GM18520 (cell line): ENCODE results near the gene ZDHHC17.
"Not testable (repeated sequence)": the region's sequence is repeated elsewhere in the genome, so short reads cannot be mapped to it uniquely, and the experiment has no call there.

Experiments used
- ATAC-seq: cut with Tn5 transposase; IDR thresholded peaks from one replicate; pipeline ENCODE4 v1.9.1; 2021; ENCODE audit not compliant: unreplicated experiment

Gene ZDHHC17, protein sequence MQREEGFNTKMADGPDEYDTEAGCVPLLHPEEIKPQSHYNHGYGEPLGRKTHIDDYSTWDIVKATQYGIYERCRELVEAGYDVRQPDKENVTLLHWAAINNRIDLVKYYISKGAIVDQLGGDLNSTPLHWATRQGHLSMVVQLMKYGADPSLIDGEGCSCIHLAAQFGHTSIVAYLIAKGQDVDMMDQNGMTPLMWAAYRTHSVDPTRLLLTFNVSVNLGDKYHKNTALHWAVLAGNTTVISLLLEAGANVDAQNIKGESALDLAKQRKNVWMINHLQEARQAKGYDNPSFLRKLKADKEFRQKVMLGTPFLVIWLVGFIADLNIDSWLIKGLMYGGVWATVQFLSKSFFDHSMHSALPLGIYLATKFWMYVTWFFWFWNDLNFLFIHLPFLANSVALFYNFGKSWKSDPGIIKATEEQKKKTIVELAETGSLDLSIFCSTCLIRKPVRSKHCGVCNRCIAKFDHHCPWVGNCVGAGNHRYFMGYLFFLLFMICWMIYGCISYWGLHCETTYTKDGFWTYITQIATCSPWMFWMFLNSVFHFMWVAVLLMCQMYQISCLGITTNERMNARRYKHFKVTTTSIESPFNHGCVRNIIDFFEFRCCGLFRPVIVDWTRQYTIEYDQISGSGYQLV

DNA sequence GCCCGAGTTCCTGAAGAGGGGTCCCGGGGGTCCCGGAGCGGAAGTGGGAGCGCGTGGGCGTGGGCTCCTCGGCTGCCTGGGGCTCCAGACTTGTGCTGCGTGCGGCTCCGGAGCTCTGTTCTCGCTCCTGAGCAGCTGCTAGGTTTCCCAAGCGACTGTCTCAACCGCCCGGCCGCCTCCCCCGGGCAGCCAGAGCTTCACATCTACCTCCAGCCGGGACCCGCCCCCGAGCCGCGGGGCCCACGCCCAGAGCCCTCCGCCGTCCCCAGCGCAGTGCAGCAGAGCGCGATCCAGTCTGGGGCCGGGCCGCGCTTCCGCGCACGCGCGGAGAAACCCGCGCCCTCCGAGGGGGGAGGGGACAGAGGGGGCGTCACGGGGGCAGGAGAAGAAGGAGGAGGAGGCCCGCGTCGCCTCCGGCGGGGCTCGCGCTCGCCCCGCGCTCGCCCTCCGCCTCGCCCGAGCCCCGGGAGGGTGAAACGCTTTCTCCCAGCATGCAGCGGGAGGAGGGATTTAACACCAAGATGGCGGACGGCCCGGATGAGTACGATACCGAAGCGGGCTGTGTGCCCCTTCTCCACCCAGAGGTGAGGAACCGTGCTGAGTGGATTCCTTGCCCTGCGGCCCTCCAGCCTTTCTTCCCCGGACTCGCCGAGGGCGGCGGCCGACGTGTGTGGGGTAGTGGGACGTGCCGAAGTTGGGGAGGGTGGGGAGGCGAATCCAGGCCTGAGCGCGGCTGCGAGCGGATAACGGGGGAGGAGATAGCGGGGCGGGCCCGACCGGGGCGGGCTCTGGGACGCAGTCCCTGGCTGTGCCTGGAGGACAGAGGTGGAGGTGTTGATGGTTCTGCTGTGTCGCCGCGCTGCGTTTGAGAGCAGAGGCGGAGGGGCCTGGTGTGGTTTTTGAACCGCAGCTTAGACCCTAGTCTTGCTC lies at the start of gene ZDHHC17:
Gene ZDHHC17, plus strand, starts transcription at position 370 of the 930 bp plus-strand sequence. Its CDS starts 122 bp downstream, at position 492.
- ATAC-seq, result peak; percentile 88

DNA sequence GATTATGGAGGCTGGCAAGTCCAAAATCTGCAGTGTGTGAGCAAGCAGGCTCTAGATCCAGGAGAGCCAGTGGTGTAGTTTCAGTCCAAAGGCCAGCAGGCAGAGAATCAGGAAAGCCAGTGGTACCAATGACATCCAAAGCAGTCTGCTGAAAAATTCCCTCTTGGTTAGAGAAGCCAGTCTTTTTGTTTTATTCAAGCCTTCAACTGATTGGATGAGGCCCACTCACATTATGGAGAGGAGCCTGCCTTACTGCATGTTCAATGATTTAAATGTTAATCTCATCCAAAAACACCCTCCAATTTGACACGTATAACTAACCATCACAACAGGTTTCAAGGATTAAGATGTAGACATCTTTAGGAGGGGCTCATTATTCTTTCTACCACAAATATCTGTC lies 49.5 kb upstream of the ZDHHC17 start:
- no peak for ATAC-seq

DNA sequence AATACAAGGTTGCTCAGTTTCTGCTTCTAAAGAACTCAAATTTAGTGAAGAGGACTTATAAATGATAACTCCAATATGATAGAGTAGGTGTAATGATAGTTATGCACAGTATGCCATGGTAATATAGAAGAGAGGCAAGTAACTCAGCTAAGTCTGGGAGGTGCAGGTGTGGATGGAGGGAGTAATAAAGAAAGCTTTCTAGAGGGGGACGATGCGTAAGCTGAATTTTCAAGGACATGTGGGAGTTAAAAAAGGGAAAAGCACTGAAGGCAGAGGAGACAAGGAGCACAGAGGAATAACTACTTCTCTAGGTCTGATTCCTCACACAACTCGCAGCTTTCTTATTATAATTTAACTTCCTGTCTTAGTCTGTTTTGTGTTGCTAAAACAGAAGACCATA lies 49.1 kb upstream of the ZDHHC17 start:
- no peak for ATAC-seq

DNA sequence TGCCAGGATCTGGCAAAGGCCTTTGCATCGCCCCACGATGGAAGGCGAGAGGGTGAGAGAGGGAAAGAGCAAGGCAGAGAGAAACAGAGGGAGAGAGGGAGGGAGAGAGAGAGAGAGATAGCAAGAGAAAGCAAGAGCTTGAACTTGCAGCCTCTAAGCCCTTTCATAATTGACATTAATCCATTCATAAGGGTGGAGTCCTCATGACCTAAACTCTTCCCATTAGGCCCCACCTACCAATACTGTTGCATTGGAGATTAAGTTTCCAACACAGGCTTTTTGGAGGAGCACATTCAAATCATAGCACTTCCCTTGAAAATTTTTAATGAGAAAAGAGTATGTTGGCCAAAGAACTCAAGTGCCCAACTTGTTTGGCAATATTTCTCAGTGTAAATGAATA lies 48.6 kb upstream of the ZDHHC17 start:
- no peak for ATAC-seq

DNA sequence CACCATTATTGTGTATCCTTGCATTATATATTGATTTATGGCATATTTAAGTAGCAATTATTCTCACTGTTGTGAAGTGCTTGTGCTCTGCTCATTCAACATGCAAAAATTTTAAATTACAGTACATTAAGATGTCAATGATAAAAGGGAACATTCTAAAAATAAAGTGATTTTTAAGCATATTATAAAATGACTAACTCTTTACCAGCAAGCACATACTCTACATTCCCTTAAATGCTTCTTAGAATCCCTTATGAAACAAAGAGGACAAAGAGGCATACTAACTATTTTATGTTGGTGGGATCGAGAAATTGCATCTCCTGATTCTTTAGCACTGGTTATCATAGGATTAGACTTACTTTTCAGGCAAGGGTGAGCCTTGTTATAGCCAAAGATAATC lies 46.6 kb upstream of the ZDHHC17 start:
- no peak for ATAC-seq

DNA sequence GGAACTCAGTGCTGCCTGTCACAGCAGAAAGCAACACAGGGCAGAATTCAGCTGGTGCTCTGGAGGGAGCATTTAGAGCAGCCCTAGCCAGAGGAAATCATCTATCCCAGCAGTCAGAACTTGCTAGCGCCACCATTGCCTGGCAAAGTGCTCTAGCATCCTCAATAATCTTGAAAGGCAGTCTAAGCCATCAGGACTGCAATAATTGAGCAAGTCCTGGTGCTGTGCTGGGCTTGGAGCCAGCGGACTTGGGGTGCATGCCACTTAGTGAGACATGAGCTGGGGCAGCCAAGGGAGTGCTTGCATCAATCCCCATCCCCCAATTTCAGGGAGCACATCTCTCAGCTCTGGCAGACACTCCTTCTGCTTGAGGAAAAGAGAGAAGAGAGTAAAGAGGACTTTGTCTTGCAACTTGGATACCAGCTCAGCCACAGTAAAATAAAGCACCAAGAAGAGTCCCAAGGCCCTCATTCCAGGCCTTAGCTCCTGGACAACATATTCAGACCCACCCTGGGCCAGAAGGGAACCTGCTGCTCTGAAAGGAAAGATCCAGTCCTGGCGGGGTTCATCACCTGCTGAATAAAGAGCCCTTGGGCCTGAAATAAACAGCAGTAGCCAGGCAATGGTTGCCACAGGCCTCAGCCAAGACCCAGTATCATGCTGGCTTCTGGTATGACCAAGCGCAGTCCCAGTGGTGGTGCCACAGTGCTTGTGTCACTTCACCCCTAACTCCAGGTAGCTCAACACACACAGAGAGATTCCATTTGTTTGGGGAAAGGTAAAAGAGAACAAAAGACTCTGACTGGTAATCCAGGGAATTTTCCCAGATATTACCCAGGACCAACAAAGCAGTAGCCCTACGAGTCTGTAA lies 44.5 kb upstream of the ZDHHC17 start:
- ATAC-seq, result no peak

DNA sequence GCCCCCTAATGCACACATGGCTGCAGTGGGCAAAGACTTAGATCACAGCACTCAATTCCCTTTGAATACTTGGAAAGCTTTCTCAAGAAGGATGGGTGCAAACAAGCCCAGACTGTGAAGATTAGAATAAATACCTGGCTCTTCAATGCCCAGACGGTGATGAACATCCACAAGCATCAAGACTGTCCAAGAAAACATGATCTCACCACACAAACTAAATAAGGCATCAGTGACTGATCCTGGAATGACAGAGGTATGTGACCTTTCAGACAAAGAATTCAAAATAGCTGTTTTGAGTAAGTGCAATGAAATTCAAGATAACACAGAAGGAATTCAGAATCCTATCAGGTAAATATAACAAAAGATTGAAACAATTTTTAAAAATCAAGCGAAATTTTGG lies 43.8 kb upstream of the ZDHHC17 start:
- ATAC-seq, result no peak

DNA sequence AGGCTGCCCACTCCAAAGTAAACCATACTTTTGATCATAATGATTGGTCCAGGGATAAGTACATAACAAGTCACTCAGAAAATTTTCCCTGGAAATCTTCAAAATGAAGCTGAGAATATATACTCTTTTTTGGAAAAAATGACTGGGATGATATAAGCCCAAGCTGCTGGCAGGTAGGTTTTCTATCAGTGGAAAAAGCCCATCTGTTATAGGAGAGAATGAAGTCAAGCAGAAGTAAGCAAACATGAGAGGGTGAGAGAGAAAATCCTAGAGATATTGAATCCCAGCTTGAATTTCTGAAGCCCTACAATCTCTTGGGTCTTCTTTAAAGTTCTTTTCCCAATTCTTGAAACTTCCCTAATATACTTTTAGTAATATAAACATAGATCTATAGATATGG lies 37.3 kb upstream of the ZDHHC17 start:
- ATAC-seq, result no peak

DNA sequence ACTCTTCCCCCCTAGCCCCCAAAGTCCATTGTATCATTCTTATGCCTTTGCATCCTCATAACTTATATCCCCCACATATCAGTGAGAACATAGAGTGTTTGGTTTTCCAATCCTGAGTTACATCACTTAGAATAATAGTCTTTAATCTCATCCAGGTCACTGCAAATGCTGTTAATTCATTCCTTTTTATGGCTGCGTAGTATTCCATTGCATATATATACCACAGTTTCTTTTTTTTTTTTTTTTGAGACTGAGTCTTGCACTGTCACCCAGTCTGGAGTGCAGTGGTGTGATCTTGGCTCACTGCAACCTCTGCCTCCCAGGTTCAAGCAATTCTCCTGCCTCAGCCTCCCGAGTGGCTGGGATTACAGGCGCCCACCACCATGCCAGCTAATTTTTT lies 31.7 kb upstream of the ZDHHC17 start:
- not testable (repeated sequence) for ATAC-seq

DNA sequence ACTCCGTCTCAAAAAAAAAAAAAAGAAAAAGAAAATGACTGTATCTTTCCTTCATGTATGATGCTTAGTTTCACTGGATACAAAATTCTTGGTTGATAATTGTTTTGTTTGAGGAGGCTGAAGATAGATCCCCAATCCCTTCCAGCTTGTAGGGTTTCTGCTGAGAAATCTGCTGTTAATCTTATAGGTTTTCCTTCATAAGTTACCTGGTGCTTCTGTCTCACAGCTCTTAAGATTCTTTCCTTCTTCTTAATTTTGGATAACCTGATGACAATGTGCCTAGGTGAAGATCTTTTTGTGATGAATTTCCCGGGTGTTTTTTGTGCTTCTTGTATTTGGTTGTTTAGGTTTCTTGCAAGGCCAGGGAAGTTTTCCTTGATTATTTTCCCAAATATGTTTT lies 26.2 kb upstream of the ZDHHC17 start:
- not testable (repeated sequence) for ATAC-seq

DNA sequence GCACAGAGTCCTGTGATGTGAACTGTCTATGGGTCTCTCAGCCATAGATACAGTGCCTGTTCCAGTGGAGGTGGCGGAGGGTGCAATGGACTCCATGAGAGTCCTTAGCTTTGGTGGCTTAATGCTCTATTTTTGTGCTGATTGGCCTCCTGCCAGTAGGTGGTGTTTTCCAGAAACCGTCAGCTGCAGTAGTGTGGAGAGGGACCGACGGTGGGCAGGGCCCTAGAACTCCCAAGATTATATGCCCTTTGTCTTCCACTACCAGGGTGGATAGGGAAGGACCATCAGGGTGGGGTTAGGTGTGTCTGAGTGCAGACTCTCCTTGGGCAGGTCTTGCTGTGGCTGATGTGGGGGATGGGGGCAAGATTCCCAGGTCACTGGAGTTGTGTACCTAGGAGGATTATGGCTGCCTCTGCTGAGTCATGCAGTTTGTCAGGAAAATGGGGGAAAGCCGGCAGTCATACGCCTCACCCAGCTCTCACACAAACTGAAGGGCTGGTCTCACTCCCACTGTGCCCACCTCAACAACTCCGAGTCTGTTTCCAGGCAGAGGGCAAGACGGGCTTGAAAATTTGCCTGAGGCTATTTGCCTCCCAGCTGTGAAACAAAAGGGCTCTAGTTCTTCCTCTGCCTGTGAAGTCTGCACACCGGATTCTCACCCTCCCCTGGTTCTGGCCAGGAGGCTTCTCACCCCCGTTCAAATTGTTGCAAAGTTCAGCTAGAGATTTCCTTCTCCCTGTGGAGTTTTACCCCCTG lies 24.9 kb upstream of the ZDHHC17 start:
- no peak for ATAC-seq

DNA sequence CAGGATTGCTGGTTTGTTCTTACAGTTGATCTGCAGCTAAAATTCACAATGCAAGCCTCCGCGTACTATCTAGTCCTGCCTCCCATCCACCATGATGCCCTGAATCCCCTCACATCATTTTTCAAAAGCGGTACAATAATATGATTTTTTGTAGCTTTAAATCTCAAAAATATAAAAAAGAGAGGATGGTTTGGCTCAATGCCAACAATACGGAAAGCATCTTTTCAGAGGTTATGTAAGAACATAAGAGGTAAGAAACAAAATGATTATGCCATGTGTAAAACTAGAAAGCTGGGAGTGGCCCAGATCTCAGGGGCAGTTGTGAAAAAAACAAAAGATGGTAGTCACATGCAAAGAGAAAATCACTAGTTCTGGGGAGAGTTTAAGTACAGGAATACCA lies 24.0 kb upstream of the ZDHHC17 start:
- ATAC-seq, result no peak

DNA sequence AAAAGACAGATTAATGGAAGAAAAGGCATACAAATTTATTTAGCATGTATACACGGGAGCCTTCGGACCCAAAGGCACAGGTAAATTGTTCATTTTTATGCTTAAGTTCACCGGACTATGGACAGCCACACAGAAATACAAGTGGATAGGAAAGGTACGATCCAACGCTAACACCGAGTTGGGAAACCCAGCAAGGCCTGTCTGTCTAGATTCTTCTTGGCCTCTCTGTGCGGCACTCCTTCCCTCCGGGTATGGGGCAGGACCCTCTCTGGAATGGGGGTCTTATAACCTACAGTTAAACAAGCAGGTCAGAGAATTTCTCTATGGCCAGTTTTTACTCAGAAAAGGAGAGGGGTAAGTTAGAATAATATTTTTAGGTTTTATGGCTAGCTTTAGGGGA lies 23.4 kb upstream of the ZDHHC17 start:
- no peak for ATAC-seq

DNA sequence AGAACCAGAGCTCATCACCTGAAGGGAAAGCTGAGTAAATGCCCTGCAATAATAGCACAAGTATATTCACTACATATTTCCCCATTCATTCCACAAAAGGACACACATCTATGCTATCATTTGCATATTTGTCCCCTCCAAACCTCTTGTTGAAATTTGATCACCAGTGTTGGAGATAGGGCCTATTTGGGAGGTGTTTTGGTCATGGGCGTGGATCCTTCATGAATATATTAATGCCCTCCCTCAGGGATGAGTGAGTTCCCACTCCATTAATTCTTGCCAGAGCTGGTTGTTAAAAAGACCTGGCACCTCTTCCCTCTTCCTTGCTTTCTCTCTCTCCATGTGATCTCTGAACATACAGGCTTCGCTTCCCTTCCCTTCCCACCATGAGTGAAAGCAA lies 18.6 kb upstream of the ZDHHC17 start:
- no peak for ATAC-seq

DNA sequence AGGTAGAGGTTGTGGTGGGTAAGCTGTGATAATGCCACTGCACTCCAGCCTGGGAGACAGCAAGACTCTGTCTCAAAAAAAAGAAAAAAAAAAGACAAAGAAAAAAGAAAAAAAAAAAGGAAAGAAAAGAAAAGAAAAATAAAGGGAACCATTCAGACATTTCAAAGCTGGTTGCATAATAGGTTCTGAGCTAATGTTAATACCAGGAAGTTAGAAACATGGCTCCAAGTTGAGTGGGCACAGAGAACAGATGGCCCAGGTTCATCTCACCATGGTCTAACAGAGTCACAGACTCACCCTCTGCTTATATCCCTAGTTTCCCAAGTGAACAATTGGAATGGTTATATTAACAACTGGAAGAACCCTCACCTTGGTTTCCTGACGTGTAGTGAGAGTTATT lies 17.4 kb upstream of the ZDHHC17 start:
- no peak for ATAC-seq

DNA sequence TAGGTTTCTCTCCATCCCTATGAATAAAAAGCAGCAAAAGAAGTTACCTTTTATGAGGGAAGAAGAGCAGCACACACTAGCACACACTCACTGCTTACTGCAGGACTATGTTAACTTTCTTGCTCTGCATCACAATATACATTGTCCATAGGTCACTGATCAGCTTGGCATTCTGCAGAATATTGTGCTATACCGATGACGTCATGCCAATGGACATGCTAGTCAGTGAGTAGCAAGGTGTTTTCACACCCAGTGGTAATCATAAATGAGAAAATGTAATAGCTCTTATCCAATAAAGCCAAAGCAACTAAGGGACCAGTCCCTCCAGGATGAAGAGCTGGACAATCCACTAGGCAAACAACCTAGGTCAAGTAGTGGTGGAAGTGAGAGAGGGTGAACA lies 16.7 kb upstream of the ZDHHC17 start:
- ATAC-seq, result no peak

DNA sequence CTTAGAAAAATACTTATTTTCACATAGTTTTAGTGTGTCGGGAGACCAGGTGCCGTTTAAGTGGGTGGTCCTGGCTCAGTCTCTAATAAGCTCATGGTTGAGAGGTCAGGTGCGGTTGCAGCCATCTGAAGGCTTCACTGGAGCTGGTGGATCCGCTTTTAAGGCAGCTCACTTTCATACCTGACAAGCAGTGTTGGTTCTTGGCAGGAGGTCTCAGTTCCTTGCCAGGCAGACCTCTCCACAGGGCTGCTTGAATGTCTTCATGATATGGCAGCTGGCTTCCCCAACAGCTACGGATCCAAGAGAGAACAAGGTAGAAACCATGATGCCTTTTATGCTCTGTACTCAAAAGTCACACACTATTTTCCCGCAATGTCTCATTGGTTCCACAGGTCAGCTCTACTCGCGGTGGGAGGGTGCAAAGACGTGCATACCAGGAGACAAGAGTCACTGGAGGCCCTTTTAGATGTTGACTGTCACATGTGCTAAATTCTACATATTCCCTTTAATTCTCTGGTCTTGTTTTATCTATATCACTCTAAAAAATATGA lies 8.0 kb upstream of the ZDHHC17 start:
- no peak for ATAC-seq

DNA sequence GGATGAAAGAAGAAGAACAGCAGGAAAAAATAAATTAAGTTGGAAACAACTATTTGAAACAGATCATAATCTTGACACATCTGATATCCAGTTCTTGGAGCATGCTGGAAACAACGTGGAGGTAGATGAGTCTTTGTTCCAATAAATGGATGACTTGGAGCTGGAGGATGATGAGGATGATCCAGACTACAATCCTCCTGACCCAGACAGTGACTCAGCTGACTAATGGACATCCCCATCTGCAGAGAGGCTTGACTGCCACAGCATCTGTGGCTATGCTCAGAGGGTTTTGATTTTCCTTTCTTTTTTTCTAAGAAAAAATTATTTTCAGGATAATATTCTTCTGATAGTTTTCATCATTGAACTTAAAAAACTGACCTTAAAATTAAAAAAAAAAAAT lies 6.2 kb upstream of the ZDHHC17 start:
- ATAC-seq, result no peak

DNA sequence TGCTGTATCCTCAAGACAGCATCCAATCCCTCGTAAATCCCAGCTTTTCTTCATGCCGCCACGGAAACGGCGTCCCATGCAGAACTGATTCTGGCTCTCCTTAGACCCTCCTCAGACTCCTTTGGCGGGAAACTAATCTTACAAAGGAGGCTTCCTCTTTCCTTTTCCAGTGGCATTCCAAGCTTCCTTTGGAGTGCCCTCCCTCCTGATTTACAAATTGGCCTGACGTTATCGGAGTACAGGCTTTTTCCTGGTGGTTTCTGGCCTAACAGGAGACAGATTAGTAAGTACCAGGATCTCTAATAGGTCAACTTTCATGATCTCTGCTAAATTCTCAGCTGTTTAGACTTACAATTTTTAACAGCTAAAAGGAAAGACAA lies 1.3 kb upstream of the ZDHHC17 start:
- ATAC-seq, result no peak

DNA sequence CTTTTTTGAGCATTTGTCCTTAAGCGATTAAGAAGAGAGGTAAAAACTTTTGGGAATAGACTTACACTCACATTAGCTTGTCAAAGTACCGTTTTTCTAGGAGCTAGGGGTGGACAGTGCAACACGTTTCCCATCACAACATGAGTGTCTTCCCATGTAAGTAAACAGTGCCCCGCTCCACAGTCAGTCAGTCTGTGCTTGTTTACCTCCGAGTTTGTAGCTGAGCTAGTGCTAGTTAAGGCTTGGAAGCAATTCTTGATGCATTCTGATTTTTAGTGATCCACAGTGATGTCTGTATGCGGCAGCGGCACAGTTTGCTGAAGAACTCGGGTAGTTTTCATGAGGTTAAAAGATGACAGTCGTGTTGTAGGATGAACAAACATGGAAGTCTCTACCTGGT lies 941 bp downstream of the ZDHHC17 start:
- ATAC-seq, result no peak
